Activated T-helper 1 cell treated with anti-CD3 and anti-CD28 coated beads, Interleukin-2, amount 50 U/mL, for 16 hours (primary cell): ENCODE results near the gene BMF.
A peak's percentile ranks its signal among the peaks of the same experiment; 100 is the strongest.
"Not testable (repeated sequence)": the region's sequence is repeated elsewhere in the genome, so short reads cannot be mapped to it uniquely, and the experiment has no call there.

Experiments
- DNase-seq, 2 donors: peaks; one replicate each; pipeline ENCODE4 v3.0.0-alpha.2; 2020; ENCODE audit warnings: low read depth in 1 of 2, low spot score in 1 of 2

BMF gene

GRCh38 chr15:40128766-40129660, 20.3 kb upstream of the BMF start:
- DNase-seq, result no peak

- no peak for DNase-seq
These were observed 17.3 kb upstream of the BMF start for GRCh38 chr15:40125950-40126349.

- DNase-seq, result not testable (repeated sequence)
These were observed 16.2 kb upstream of the BMF start for GRCh38 chr15:40124807-40125285.

- not testable (repeated sequence) for DNase-seq
These were observed 15.7 kb upstream of the BMF start for GRCh38 chr15:40124333-40124732.

- not testable (repeated sequence) for DNase-seq
These were observed 15.2 kb upstream of the BMF start for GRCh38 chr15:40123863-40124262.

- DNase-seq, result not testable (repeated sequence)
These were observed 14.3 kb upstream of the BMF start for GRCh38 chr15:40122989-40123388.

- no peak for DNase-seq
These were observed 13.4 kb upstream of the BMF start for GRCh38 chr15:40121911-40122638.

GRCh38 chr15:40118473-40118872, 9.8 kb upstream of the BMF start:
- no peak for DNase-seq

- DNase-seq, result no peak
These were observed 7.0 kb upstream of the BMF start for GRCh38 chr15:40115670-40116093.

- DNase-seq, result not testable (repeated sequence)
These were observed 6.4 kb upstream of the BMF start for GRCh38 chr15:40115106-40115505.

GRCh38 chr15:40114218-40114617, 5.5 kb upstream of the BMF start:
- DNase-seq, result no peak

- DNase-seq, result no peak
These were observed 4.1 kb upstream of the BMF start for GRCh38 chr15:40112789-40113188.

GRCh38 chr15:40111888-40112287, 3.2 kb upstream of the BMF start:
- no peak for DNase-seq

GRCh38 chr15:40110866-40111550, 2.3 kb upstream of the BMF start:
- no peak for DNase-seq

GRCh38 chr15:40108061-40108854, 421 bp downstream of the BMF start:
- no peak for DNase-seq

GRCh38 chr15:40106203-40107161, 2.2 kb downstream of the BMF start:
- DNase-seq, result no peak

GRCh38 chr15:40105517-40106202, 3.0 kb downstream of the BMF start:
- DNase-seq, result no peak

- peak; percentile 66 to 68 for DNase-seq
These were observed 3.7 kb downstream of the BMF start for GRCh38 chr15:40104865-40105516.
